Immature natural killer cell (primary cell): ENCODE results near the gene DBT. TPM values are rescaled to one million over a fixed set of nuclear protein-coding genes. Genes with fewer than 3 reads are reported as not detected.
A peak's percentile ranks its signal among the peaks of the same experiment; 100 is the strongest.
"Not testable (repeated sequence)": the region's sequence is repeated elsewhere in the genome, so short reads cannot be mapped to it uniquely, and the experiment has no call there.

Source experiments
- DNase-seq, 3 donors: peaks; one replicate each; pipeline ENCODE4 v3.0.0; 2022; ENCODE audit warnings: mixed read lengths in 1 of 3
- H3K27ac Mint-ChIP-seq, 6 donors: one replicate each; pipeline ENCODE4 v1.8.0; 2020; ENCODE audit warnings: mixed read lengths in 6 of 6, mild to moderate bottlenecking in 5 of 6, inconsistent platforms in 4 of 6, moderate library complexity in 3 of 6
- H3K27me3 Mint-ChIP-seq, 3 donors: one replicate each; pipeline ENCODE4 v1.8.0; 2020 to 2021; ENCODE audit warnings: low read depth in 3 of 3, mild to moderate bottlenecking in 3 of 3, mixed read lengths in 3 of 3, moderate library complexity in 3 of 3, inconsistent platforms in 1 of 3
- H3K36me3 Mint-ChIP-seq, 3 donors: one replicate each; pipeline ENCODE4 v1.8.0; 2020; ENCODE audit warnings: mixed read lengths in 3 of 3, inconsistent platforms in 2 of 3, mild to moderate bottlenecking in 2 of 3
- H3K4me1 Mint-ChIP-seq, 2 donors: one replicate each; pipeline ENCODE4 v1.8.0; 2020; ENCODE audit warnings: inconsistent platforms in 2 of 2, mild to moderate bottlenecking in 2 of 2, mixed read lengths in 2 of 2, moderate library complexity in 1 of 2
- H3K4me3 Mint-ChIP-seq, 5 donors: one replicate each; pipeline ENCODE4 v1.8.0; 2020; ENCODE audit warnings: mild to moderate bottlenecking in 5 of 5, mixed read lengths in 5 of 5, inconsistent platforms in 3 of 5, moderate library complexity in 3 of 5
- H3K9me3 Mint-ChIP-seq, 6 donors: one replicate each; pipeline ENCODE4 v1.8.0; 2020; ENCODE audit warnings: mild to moderate bottlenecking in 6 of 6, mixed read lengths in 6 of 6, inconsistent platforms in 4 of 6, moderate library complexity in 3 of 6
- polyA plus RNA-seq, 3 donors: library from polyadenylated mRNA; unstranded; fragments of 300-500 nt; fragmentation: Illumina TruSeq; gene quantifications; one replicate each; pipeline ENCODE4 v1.2.3, GENCODE V29; 2021

The DBT gene
- 1 to 10 TPM in 2 of 3 donors, under 1 TPM in 1; 0.43 to 7.0 (median 3.5) TPM for polyA plus RNA-seq

GRCh38 chr1:100249537-100250257 is at the start of gene DBT:
DBT (minus strand) TSS chr1:100249834; CDS start chr1:100249820, 14 bp downstream.
- peak; percentile 88 to 89 (median 88) for DNase-seq
- H3K36me3 Mint-ChIP-seq, result no peaks in the 10 kb centered on the region
- H3K4me1 Mint-ChIP-seq, result peaks cover 13 to 15% of the 10 kb centered on the region in 2 donors
- H3K27ac Mint-ChIP-seq, result peak within 1 kb of the TSS in 2 of 6 donors; percentile 12 to 43
- no peaks in the 10 kb centered on the region for H3K9me3 Mint-ChIP-seq
- H3K27me3 Mint-ChIP-seq, result peaks cover 0 to 1% (median 0%) of the 10 kb centered on the region in 3 donors
- H3K4me3 Mint-ChIP-seq, result no peak within 1 kb of the TSS

DNA sequence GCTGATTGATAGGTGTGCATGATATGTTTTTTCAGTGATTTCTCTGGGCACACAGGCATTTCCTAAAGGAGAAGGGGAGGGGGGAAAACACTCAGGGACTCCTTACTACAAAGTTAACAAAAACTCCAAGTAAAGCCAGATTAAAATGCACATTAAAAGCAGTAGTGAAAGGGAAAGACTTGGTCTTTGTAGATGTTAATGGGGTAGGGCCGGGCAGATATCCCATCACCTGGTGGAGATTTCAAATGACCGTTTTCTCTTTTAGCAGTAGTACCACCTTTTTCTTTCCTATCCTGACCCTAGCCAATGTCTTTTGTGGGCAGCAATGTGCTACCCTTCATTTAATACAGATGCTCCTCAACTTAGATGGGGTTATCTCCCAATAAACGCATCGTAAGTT is 48.9 kb upstream of the DBT start:
- Mint-ChIP-seq H3K27ac (peak overlapping the region in 1 of 6 donors; percentile 82), H3K4me1 (peaks cover 8 to 19% of the 10 kb centered on the region in 2 donors), H3K36me3 (peaks cover 0 to 6% (median 5%) of the 10 kb centered on the region in 3 donors), H3K9me3 (no peaks in the 10 kb centered on the region), H3K4me3 (no peak overlapping the region), H3K27me3 (peaks cover 2 to 3% (median 2%) of the 10 kb centered on the region in 3 donors)
- no peak for DNase-seq

GRCh38 chr1:100296997-100297396 is 47.4 kb upstream of the DBT start:
- H3K9me3 Mint-ChIP-seq, H3K4me3 Mint-ChIP-seq, DNase-seq, H3K27me3 Mint-ChIP-seq: not testable (repeated sequence)
- H3K27ac Mint-ChIP-seq, result peak overlapping the region in 2 of 6 donors; percentile 5 to 77
- H3K36me3 Mint-ChIP-seq, result peaks cover 4 to 14% (median 13%) of the 10 kb centered on the region in 3 donors
- peaks cover 8 to 19% of the 10 kb centered on the region in 2 donors for H3K4me1 Mint-ChIP-seq

DNA sequence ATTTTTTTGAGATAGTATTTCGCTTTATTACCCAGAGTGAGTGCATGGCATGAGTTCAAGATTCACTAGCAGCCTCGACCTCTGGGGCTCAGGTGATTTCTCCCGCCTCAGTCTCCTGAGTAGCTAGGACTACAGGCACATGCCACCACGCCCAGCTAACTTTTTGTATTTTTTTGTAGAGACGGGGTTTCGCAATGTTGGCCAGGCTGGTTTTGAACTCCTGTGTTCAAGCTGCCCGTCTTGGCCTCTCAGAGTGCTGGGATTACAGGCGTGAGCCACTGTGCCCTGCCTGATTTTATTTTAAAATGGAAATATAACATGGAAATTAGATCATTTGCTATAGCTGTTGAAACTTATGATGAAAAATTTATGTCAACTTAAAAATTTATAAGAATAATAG is 46.5 kb upstream of the DBT start:
- H3K27ac Mint-ChIP-seq, result no peak overlapping the region
- no peak overlapping the region for H3K4me3 Mint-ChIP-seq
- peaks cover 4 to 14% (median 13%) of the 10 kb centered on the region in 3 donors for H3K36me3 Mint-ChIP-seq
- H3K27me3 Mint-ChIP-seq, result peaks cover 0 to 2% (median 0%) of the 10 kb centered on the region in 3 donors
- no peaks in the 10 kb centered on the region for H3K9me3 Mint-ChIP-seq
- no peak for DNase-seq
- peaks cover 8 to 19% of the 10 kb centered on the region in 2 donors for H3K4me1 Mint-ChIP-seq

DNA sequence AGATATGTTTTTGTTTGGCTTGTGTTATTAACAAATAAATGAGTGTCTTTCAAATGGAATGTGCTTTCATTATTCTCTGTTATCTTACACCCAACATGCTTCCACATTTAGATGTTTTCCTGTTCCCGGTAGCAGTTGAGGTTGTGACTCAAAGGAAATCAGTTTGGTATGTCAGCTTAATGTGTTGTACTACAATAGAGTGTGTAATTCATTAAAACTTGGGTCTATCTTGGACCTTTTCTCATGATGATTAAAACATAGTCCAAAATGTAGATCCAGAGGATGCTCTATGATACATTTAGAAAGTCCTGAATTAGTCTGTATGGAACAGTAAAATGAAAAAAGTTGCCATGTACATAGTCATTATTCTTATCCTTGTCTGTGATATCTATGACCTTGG is 43.1 kb upstream of the DBT start:
- Mint-ChIP-seq H3K27ac (peak overlapping the region in 1 of 6 donors; percentile 57), H3K36me3 (peaks cover 8 to 28% (median 14%) of the 10 kb centered on the region in 3 donors), H3K4me3 (no peak overlapping the region), H3K4me1 (no peaks in the 10 kb centered on the region), H3K9me3 (no peaks in the 10 kb centered on the region), H3K27me3 (no peaks in the 10 kb centered on the region)
- DNase-seq, result no peak

DNA sequence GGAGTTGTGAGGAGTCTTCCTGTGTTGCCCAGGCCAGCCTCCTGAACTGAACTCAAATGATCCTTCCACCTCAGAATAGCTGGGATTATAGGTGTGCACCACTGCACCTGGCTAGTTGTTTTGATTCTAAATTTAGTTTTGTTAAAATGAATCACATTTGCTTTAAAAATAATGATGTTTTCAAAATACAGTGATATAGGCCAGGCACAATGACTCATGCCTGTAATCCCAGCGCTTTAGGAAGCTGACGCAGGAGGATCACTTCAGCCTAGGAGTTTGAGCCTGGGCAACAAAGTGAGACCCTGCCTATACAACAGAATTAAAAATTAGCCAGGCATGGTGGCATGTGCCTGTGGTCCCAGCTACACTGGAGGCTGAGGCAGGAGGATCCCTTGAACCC is 40.7 kb upstream of the DBT start:
- H3K9me3 Mint-ChIP-seq, result no peaks in the 10 kb centered on the region
- H3K36me3 Mint-ChIP-seq, result peaks cover 15 to 40% (median 20%) of the 10 kb centered on the region in 3 donors
- DNase-seq, result no peak
- no peaks in the 10 kb centered on the region for H3K27me3 Mint-ChIP-seq
- H3K4me1 Mint-ChIP-seq, result peaks cover 2 to 5% of the 10 kb centered on the region in 2 donors
- no peak overlapping the region for H3K4me3 Mint-ChIP-seq
- H3K27ac Mint-ChIP-seq, result peak overlapping the region in 3 of 6 donors; percentile 26 to 51 (median 31)

DNA sequence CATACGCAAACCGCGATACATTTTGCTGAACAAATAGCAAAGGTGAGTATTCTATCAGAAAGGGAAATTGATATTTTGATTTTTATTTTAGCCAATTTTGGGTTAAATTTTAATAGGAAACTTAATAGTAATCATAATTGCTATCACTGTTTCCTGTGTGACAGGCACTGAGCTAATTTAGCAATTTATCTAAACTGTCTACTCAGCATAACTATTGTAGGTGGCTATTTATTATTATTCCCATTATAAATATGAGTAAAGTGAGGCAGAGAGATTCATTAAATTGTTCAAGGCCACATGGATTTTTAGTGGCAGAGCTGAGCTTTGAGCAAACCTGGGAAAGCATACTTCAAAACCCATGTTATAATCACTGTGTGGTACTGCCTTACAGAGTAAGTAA is 37.5 kb upstream of the DBT start:
- Mint-ChIP-seq H3K27me3 (no peaks in the 10 kb centered on the region), H3K4me3 (no peak overlapping the region), H3K4me1 (peaks cover 2 to 5% of the 10 kb centered on the region in 2 donors), H3K27ac (peak overlapping the region in 1 of 6 donors; percentile 22), H3K9me3 (no peaks in the 10 kb centered on the region), H3K36me3 (peaks cover 13 to 39% (median 16%) of the 10 kb centered on the region in 3 donors)
- no peak for DNase-seq

DNA sequence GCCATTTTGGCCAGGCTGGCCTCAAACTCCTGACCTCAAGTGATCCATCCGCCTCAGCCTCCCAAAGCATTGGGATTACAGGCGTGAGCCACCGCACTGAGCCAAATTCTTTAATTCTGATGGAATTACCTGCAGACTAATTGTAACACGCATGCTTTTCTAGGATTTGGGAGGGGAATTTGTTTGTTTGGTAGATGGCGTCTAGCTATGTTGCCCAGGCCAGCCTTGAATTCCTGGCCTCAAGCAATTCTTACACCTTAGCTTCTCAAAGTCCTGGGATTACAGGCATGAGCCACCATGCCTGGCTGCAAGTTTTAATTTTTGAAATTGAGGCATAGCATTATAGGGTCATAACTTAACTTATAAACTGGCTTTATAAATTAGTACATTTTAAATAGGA is 35.0 kb upstream of the DBT start:
- DNase-seq, result no peak
- Mint-ChIP-seq H3K9me3 (no peaks in the 10 kb centered on the region), H3K27ac (no peak overlapping the region), H3K4me1 (peaks cover 4 to 19% of the 10 kb centered on the region in 2 donors), H3K36me3 (peaks cover 12 to 37% (median 13%) of the 10 kb centered on the region in 3 donors), H3K27me3 (no peaks in the 10 kb centered on the region), H3K4me3 (no peak overlapping the region)

DNA sequence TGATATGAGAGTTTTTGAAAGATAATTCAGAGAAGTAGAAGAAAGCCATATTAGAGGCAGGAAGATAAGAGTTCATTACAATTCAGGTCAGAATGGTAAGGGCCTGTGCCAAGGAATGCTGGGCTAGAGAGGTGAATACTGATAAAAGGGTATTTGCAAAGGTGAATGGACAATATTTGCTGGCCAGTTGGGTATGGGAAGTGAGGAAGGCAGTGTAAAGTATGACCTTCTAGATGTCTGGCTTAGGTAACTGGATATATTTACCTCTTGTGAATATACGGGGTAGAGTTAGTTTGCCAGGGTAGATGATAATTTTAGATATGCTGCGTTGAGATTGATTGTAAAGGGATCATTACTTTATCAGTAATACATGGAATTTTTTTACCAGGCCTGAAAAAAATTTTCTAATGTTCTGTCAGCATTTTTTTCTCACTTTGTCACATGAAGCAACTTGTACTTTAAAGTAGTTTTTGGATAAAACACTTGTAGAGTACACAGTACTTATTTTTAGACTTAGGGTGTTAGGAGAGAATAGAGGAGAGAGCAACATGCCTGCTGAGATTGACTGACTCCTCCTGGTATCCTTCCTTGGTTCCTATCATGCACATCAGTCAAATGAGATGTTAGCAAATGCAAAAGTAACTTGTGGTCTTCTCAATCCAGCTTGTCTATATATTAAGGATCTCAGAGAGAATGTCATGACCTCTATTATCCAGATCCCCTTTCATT is 30.5 kb upstream of the DBT start:
- Mint-ChIP-seq H3K36me3 (peaks cover 15 to 42% (median 18%) of the 10 kb centered on the region in 3 donors), H3K9me3 (no peaks in the 10 kb centered on the region), H3K4me3 (no peak overlapping the region), H3K27me3 (no peaks in the 10 kb centered on the region), H3K27ac (peak overlapping the region in 2 of 6 donors; percentile 0 to 49), H3K4me1 (peaks cover 5 to 37% of the 10 kb centered on the region in 2 donors)
- no peak for DNase-seq

DNA sequence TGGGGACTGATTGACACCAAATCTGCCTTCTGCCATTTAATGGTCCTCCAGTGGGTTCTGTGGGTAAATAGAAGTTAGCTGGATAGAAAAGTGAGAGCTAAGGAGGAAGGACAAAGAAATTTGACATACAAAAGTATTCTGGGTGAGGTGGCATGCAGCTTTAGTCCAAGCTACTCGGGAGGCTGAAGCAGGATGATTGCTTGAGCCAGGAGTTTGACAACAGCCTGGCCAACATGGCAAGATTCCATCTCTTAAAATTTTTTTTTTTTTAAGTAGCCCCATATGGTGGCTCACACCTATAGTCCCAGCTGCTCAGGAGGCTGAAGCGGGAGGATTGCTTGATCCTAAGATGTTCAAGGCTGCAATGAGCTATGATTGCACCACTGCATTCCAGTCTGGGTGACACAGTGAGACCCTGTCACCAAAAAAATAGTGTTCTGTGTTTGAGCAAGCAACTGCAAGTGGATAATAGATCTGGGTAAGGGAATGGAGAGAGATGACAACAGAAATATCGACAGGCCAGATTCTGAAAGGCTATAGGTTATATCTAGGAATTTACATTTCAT is 29.8 kb upstream of the DBT start:
- no peaks in the 10 kb centered on the region for H3K27me3 Mint-ChIP-seq

GRCh38 chr1:100277866-100278265 is 28.2 kb upstream of the DBT start:
- Mint-ChIP-seq H3K36me3 (peaks cover 14 to 50% (median 15%) of the 10 kb centered on the region in 3 donors), H3K27ac (peak overlapping the region in 2 of 6 donors; percentile 3 to 20), H3K9me3 (no peaks in the 10 kb centered on the region), H3K4me1 (peaks cover 5 to 57% of the 10 kb centered on the region in 2 donors), H3K27me3 (no peaks in the 10 kb centered on the region), H3K4me3 (no peak overlapping the region)
- peak; percentile 11 to 23 (median 12) for DNase-seq

More for the DNA sequence above, 29.8 kb upstream of the DBT start:
- H3K27ac Mint-ChIP-seq, result peak overlapping the region in 3 of 6 donors; percentile 14 to 49 (median 18)
- no peak for DNase-seq
- H3K9me3 Mint-ChIP-seq, result no peaks in the 10 kb centered on the region
- H3K4me3 Mint-ChIP-seq, result no peak overlapping the region
- H3K4me1 Mint-ChIP-seq, result peaks cover 5 to 44% of the 10 kb centered on the region in 2 donors
- H3K36me3 Mint-ChIP-seq, result peaks cover 15 to 47% (median 17%) of the 10 kb centered on the region in 3 donors

GRCh38 chr1:100268202-100268601 is 18.6 kb upstream of the DBT start:
- DNase-seq, result no peak
- peaks cover 23 to 36% (median 28%) of the 10 kb centered on the region in 3 donors for H3K36me3 Mint-ChIP-seq
- H3K27ac Mint-ChIP-seq, result peak overlapping the region in 1 of 6 donors; percentile 32
- peaks cover 0 to 4% (median 0%) of the 10 kb centered on the region in 6 donors for H3K9me3 Mint-ChIP-seq
- H3K4me3 Mint-ChIP-seq, result peak overlapping the region in 4 of 5 donors; percentile 28 to 100 (median 77)
- H3K27me3 Mint-ChIP-seq, result peaks cover 11 to 12% (median 11%) of the 10 kb centered on the region in 3 donors
- H3K4me1 Mint-ChIP-seq, result peaks cover 48 to 81% of the 10 kb centered on the region in 2 donors

DNA sequence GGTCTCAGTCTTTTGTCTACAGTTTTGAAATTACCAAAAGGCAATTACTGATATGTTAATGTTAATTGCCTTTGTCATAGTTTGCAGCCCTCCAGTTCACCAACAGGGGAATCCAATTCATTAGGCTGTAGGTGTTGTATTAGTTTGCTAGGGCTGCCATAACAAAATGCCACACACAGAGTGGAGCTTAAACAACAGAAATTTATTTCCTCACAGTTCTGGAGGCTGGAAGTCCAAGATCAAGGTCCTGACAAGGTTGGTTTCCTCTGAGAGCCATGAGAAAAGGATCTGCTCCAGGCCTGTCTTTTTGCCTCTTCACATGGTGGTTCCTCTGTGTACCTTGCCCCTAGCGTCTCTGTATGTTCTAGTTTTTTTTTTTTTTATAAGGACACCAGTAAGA is 17.6 kb upstream of the DBT start:
- peaks cover 48 to 73% of the 10 kb centered on the region in 2 donors for H3K4me1 Mint-ChIP-seq
- peaks cover 0 to 4% (median 0%) of the 10 kb centered on the region in 6 donors for H3K9me3 Mint-ChIP-seq
- H3K27me3 Mint-ChIP-seq, result peaks cover 11 to 12% (median 11%) of the 10 kb centered on the region in 3 donors
- peak overlapping the region in 4 of 6 donors; percentile 19 to 96 (median 51) for H3K27ac Mint-ChIP-seq
- H3K36me3 Mint-ChIP-seq, result peaks cover 23 to 40% (median 33%) of the 10 kb centered on the region in 3 donors
- DNase-seq, result no peak
- peak overlapping the region; percentile 100 for H3K4me3 Mint-ChIP-seq
